Small intestine (tissue), 7 donors: ENCODE results near the gene MATR3. TPM values are rescaled to one million over a fixed set of nuclear protein-coding genes. Genes with fewer than 3 reads are reported as not detected.
A peak's percentile ranks its signal among the peaks of the same experiment; 100 is the strongest.

ENCODE experiments used
- DNase-seq, 2 donors: peaks; one replicate each; pipeline versions ENCODE4 v3.0.0 to v3.0.0-alpha.2; 2013
- FAIRE-seq: peaks from 2 replicates; lab custom pipeline; 2012; peaks lifted over from hg19 to GRCh38; lab: Jason Lieb, UNC
- H3K27ac ChIP-seq, 3 donors: one replicate each; pipeline ENCODE4 v1.5.1; 2013; ENCODE audit warnings: low read length in 2 of 3, mild to moderate bottlenecking in 2 of 3, control low read depth in 1 of 3, inconsistent platforms in 1 of 3, low read depth in 1 of 3, moderate library complexity in 1 of 3
- H3K27me3 ChIP-seq, 3 donors: one replicate each; pipeline ENCODE4 v1.6.1; 2013; ENCODE audit warnings: low read length in 3 of 3, inconsistent platforms in 1 of 3; ENCODE audit not compliant: control insufficient read depth in 3 of 3, insufficient read depth in 3 of 3
- H3K36me3 ChIP-seq, 3 donors: one replicate each; pipeline ENCODE4 v1.6.1; 2013; ENCODE audit warnings: low read length in 3 of 3, inconsistent platforms in 1 of 3, low read depth in 1 of 3, mild to moderate bottlenecking in 1 of 3, moderate library complexity in 1 of 3; ENCODE audit not compliant: control insufficient read depth in 3 of 3, insufficient read depth in 2 of 3
- H3K4me1 ChIP-seq, 3 donors: one replicate each; pipeline ENCODE4 v1.6.1; 2013; ENCODE audit warnings: low read length in 2 of 3, inconsistent platforms in 1 of 3, low read depth in 1 of 3, mild to moderate bottlenecking in 1 of 3, moderate library complexity in 1 of 3; ENCODE audit not compliant: control insufficient read depth in 3 of 3, insufficient read depth in 2 of 3
- H3K4me3 ChIP-seq, 3 donors: one replicate each; pipeline ENCODE4 v1.5.1; 2013; ENCODE audit warnings: low read length in 3 of 3, control low read depth in 1 of 3, inconsistent platforms in 1 of 3, low read depth in 1 of 3, mild to moderate bottlenecking in 1 of 3, moderate library complexity in 1 of 3
- H3K9me3 ChIP-seq, 2 donors: one replicate each; pipeline ENCODE4 v1.6.1; 2013; ENCODE audit warnings: low read depth in 1 of 2, low read length in 1 of 2; ENCODE audit not compliant: control insufficient read depth in 2 of 2, insufficient read depth in 1 of 2
- whole genome bisulfite sequencing, 3 donors: extraction: QIAGEN DNeasy Blood & Tissue Kit; methylation state at CpG; one replicate each; pipeline ENCODE4 v1.1.7; 2013; 5-methylcytosine and 5-hydroxymethylcytosine counted together
- polyA plus RNA-seq, 4 donors: library from polyadenylated mRNA; stranded (reverse) in 3 of 4; unstranded in 1 of 4; fragments of 200-250 nt in 3 of 4; fragments of 120-200 nt in 1 of 4; gene quantifications; one replicate each; pipeline versions ENCODE4 v1.2.1 to v1.2.3, GENCODE V29; 2013
- donor health status: healthy with polysubstance abuse.
- donor health status: control.
- donor health status: control.
- donor health status: Bipolar disorder and iron deficiency.
- donor health status: healthy.

The MATR3 gene
- polyA plus RNA-seq, 4 donors = 63.1 to 283 (median 100) TPM

GRCh38 chr5:139275536-139275935, 18.0 kb upstream of the MATR3 start:
- Histone ChIP-seq H3K27me3 (no peaks in the 10 kb centered on the region), H3K4me3 (no peak overlapping the region), H3K27ac (no peak overlapping the region), H3K9me3 (no peaks in the 10 kb centered on the region), H3K4me1 (peaks cover 5 to 13% (median 11%) of the 10 kb centered on the region in 3 donors), H3K36me3 (peaks cover 0 to 10% (median 0%) of the 10 kb centered on the region in 3 donors)
- no peak for FAIRE-seq
- WGBS, 3 donors = 78 to 82% (median 80%) methylated on average over 4 of the region's 4 CpGs
- DNase-seq = no peak

GRCh38 chr5:139275956-139276355, 17.6 kb upstream of the MATR3 start:
- H3K36me3 ChIP-seq = peaks cover 0 to 12% (median 0%) of the 10 kb centered on the region in 3 donors
- peak in 1 of 2 donors; percentile 21 for DNase-seq
- peaks cover 5 to 13% (median 11%) of the 10 kb centered on the region in 3 donors for H3K4me1 ChIP-seq
- H3K27ac ChIP-seq = no peak overlapping the region
- H3K27me3 ChIP-seq = no peaks in the 10 kb centered on the region
- FAIRE-seq = no peak
- WGBS, 3 donors = 40 to 54% (median 50%) methylated on average over 3 of the region's 3 CpGs
- no peaks in the 10 kb centered on the region for H3K9me3 ChIP-seq
- no peak overlapping the region for H3K4me3 ChIP-seq

GRCh38 chr5:139276426-139276825, 17.1 kb upstream of the MATR3 start:
- WGBS, 3 donors = 44 to 69% (median 48%) methylated on average over 2 of the region's 2 CpGs
- no peak for FAIRE-seq
- H3K27ac ChIP-seq = no peak overlapping the region
- DNase-seq = no peak
- no peak overlapping the region for H3K4me3 ChIP-seq
- H3K4me1 ChIP-seq = peaks cover 5 to 13% (median 11%) of the 10 kb centered on the region in 3 donors
- no peaks in the 10 kb centered on the region for H3K27me3 ChIP-seq
- peaks cover 0 to 14% (median 0%) of the 10 kb centered on the region in 3 donors for H3K36me3 ChIP-seq
- no peaks in the 10 kb centered on the region for H3K9me3 ChIP-seq

GRCh38 chr5:139277171-139277570, 16.4 kb upstream of the MATR3 start:
- H3K4me1 ChIP-seq = peaks cover 5 to 13% (median 11%) of the 10 kb centered on the region in 3 donors
- WGBS, 3 donors = 58 to 74% (median 62%) methylated on average over 5 of the region's 5 CpGs
- no peaks in the 10 kb centered on the region for H3K27me3 ChIP-seq
- H3K36me3 ChIP-seq = peaks cover 0 to 14% (median 0%) of the 10 kb centered on the region in 3 donors
- no peak for FAIRE-seq
- no peak overlapping the region for H3K27ac ChIP-seq
- H3K4me3 ChIP-seq = no peak overlapping the region
- no peaks in the 10 kb centered on the region for H3K9me3 ChIP-seq
- no peak for DNase-seq

- no peak for FAIRE-seq
- no peaks in the 10 kb centered on the region for H3K27me3 ChIP-seq
- H3K27ac ChIP-seq = no peak overlapping the region
- H3K36me3 ChIP-seq = peaks cover 0 to 14% (median 9%) of the 10 kb centered on the region in 3 donors
- no peak for DNase-seq
- whole genome bisulfite sequencing, 3 donors = 90 to 95% (median 91%) methylated on average over 6 of the region's 6 CpGs
- no peak overlapping the region for H3K4me3 ChIP-seq
- H3K9me3 ChIP-seq = no peaks in the 10 kb centered on the region
- H3K4me1 ChIP-seq = peaks cover 0 to 5% (median 5%) of the 10 kb centered on the region in 3 donors
Observed at GRCh38 chr5:139278540-139279274, 14.8 kb upstream of the MATR3 start.

- Histone ChIP-seq H3K27ac (no peak overlapping the region), H3K36me3 (peaks cover 0 to 18% (median 12%) of the 10 kb centered on the region in 3 donors), H3K9me3 (no peaks in the 10 kb centered on the region), H3K4me3 (no peak overlapping the region), H3K4me1 (no peaks in the 10 kb centered on the region), H3K27me3 (no peaks in the 10 kb centered on the region)
- FAIRE-seq = no peak
- DNase-seq = no peak
Observed at GRCh38 chr5:139282197-139282557, 11.4 kb upstream of the MATR3 start.

- peaks cover 0 to 16% (median 12%) of the 10 kb centered on the region in 3 donors for H3K36me3 ChIP-seq
- 10 to 42% (median 39%) methylated on average over 3 of the region's 3 CpGs for WGBS, 3 donors
- no peak overlapping the region for H3K4me3 ChIP-seq
- H3K4me1 ChIP-seq = no peaks in the 10 kb centered on the region
- H3K27ac ChIP-seq = no peak overlapping the region
- H3K9me3 ChIP-seq = no peaks in the 10 kb centered on the region
- no peaks in the 10 kb centered on the region for H3K27me3 ChIP-seq
- no peak for FAIRE-seq
- DNase-seq = peak in 1 of 2 donors; percentile 40
Observed at GRCh38 chr5:139283252-139284166, 10.0 kb upstream of the MATR3 start.

- H3K4me1 ChIP-seq = no peaks in the 10 kb centered on the region
- H3K4me3 ChIP-seq = no peak overlapping the region
- DNase-seq (no peak), FAIRE-seq (no peak)
- H3K27me3 ChIP-seq = no peaks in the 10 kb centered on the region
- peaks cover 0 to 14% (median 12%) of the 10 kb centered on the region in 3 donors for H3K36me3 ChIP-seq
- WGBS, 3 donors = 91 to 98% (median 97%) methylated on average over 8 of the region's 8 CpGs
- no peaks in the 10 kb centered on the region for H3K9me3 ChIP-seq
- no peak overlapping the region for H3K27ac ChIP-seq
Observed at GRCh38 chr5:139284295-139284694, 9.2 kb upstream of the MATR3 start.
